ENCODE measurements around the gene AADAT. TPM values are rescaled to one million over a fixed set of nuclear protein-coding genes. Genes with fewer than 3 reads are reported as not detected.
"Not testable (repeated sequence)": the region's sequence is repeated elsewhere in the genome, so short reads cannot be mapped to it uniquely, and the experiment has no call there.

The AADAT gene
- not detected for total RNA-seq

DNA sequence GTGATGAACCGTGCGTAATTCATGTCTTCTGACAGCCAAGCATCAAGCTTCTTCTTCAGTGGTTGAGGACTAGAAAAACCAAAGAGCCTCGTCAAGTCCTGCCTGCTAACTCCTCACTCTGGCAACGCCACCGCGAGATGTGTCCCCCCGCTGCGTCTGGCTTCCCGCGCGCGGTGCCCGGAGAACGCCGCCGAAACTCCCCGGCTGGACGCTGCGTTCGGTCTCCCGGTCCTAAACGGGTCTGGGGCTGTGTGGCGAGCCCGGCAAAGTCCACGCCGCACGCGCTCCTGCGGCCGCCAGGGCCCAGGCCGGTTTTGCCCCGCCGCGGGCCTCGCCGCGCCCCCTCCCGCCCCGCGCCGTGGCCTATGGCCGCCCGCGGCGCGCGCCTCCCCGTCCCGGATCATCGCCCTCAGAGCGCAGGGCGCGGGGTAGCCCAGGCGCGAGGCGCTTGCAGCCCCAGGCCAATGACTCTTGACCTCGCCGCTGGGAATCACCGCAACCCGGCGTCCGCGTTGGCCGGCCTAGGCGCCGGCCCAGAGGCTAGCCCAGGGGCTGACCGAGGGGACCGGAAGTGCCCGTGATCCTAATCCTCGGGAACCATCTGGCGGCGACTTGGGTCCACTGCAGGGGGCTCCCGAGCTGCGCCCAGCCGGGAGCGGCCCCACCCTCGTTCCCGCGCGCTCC lies at the start of gene AADAT:
Gene AADAT, minus strand, starts transcription at position 289 of the 684 bp plus-strand sequence. Its CDS starts 266 bp downstream, at position 23.
- H3K27ac Mint-ChIP-seq, result no peak within 1 kb of the TSS
- intact Hi-C loops (cut with micrococcal nuclease), result no loop called here
- ChIA-PET POLR2A (no interaction called here), CTCF (no interaction called here)
- H3K9me3 Mint-ChIP-seq, result no peaks in the 10 kb centered on the region
- peaks cover 37% of the 10 kb centered on the region for H3K27me3 Mint-ChIP-seq
- peak; percentile 30 for DNase-seq
- no peaks in the 10 kb centered on the region for H3K36me3 Mint-ChIP-seq
- H3K4me1 Mint-ChIP-seq (ENCODE audit: low read depth), result peaks cover 9% of the 10 kb centered on the region
- peak within 1 kb of the TSS; percentile 35 for H3K4me3 Mint-ChIP-seq

DNA sequence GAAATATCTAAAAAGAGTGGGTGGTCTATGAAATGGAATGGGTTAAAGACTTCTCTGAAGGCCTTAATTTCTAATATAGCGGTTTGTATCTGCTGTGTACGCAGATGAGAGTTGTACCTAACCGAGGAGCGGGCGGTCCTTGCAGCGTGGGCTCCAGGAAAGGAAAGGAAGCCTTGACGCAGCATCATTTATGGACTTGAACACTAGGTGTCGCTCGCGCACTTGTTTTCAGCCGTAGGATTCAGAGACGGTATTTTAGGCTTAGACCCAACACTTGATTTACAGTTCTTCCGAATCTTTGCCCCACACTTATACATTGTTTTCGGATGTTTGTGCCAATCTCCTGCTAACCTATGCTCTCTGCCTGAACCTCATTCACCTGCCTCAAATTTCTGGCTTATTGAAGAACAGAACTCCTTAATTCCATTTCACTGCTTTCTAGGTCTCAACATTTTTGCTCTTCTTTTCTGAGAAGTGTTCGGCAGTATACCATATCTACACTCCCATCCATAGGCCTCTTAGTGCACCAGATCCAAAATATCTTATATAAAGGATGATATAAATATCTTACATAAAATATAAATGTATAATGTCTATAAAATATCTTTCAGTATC lies 48.9 kb upstream of the AADAT start:
- Mint-ChIP-seq H3K36me3 (no peaks in the 10 kb centered on the region), H3K4me1 (ENCODE audit: low read depth) (peaks cover 2% of the 10 kb centered on the region), H3K9me3 (peaks cover under 1% of the 10 kb centered on the region), H3K4me3 (no peak overlapping the region), H3K27ac (no peak overlapping the region), H3K27me3 (no peaks in the 10 kb centered on the region)
- ChIA-PET CTCF (interaction anchor here (1.2 kb wide), 1 partner anchor 10 kb away, joined by 3 read pairs; no protein-coding TSS in a partner anchor), POLR2A (no interaction called here)
- peak; percentile 76 for DNase-seq
- intact Hi-C loops (cut with micrococcal nuclease), result loop anchor here (1.0 kb wide), 1 partner anchor 121 kb away; no protein-coding TSS in a partner anchor

DNA sequence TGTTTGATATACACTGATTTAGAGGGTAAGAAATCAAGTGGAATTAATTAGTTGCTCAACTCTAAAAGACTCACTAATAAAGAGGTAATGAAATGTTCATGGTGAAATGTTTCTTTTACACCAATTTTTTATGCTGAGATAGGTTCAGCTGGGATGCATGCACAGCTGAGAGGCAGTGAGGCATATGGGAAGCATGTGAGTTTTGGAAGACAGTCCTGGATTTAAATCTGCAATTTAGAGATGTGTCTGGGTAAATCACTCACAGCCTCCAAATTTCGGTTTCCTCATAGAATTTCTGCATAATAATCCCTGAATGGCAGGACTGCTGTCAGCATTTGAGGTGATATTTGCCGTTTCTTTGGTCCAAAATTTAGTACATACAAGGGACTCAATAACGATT lies 48.2 kb upstream of the AADAT start:
- POLR2A ChIA-PET, result no interaction called here
- peaks cover 7% of the 10 kb centered on the region for H3K9me3 Mint-ChIP-seq
- CTCF ChIA-PET, result interaction anchor here (1.2 kb wide), 2 partner anchors 9 to 14 kb away, joined by 3 to 4 read pairs; no protein-coding TSS in a partner anchor
- DNase-seq, result no peak
- no peak overlapping the region for H3K4me3 Mint-ChIP-seq
- peaks cover 2% of the 10 kb centered on the region for H3K4me1 Mint-ChIP-seq (ENCODE audit: low read depth)
- H3K27me3 Mint-ChIP-seq, result no peaks in the 10 kb centered on the region
- intact Hi-C loops (cut with micrococcal nuclease), result loop anchor here (1.0 kb wide), 1 partner anchor 121 kb away; no protein-coding TSS in a partner anchor
- no peak overlapping the region for H3K27ac Mint-ChIP-seq
- H3K36me3 Mint-ChIP-seq, result no peaks in the 10 kb centered on the region

DNA sequence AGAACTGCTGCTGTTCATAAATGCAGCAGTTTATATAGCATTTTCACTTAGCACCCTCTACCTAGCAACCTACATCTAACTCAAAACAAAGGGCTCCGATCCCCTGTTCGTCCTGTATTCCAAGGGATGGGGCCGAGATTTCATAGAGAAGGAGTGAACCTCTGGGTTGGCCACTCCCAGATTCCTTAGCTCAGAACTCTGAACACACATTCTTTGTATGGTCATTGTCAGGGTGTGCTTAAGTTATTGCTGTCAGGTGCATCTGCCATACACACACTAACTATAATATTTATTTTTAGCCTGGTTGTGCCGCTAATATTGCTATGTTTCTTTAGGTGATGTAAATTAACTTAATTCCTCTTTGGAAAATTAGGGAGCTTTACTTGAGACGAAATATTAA lies 47.7 kb upstream of the AADAT start:
- Mint-ChIP-seq H3K4me3 (no peak overlapping the region), H3K36me3 (no peaks in the 10 kb centered on the region), H3K4me1 (ENCODE audit: low read depth) (peaks cover 2% of the 10 kb centered on the region), H3K27ac (no peak overlapping the region), H3K9me3 (peaks cover 11% of the 10 kb centered on the region), H3K27me3 (no peaks in the 10 kb centered on the region)
- no peak for DNase-seq
- intact Hi-C loops (cut with micrococcal nuclease), result no loop called here
- ChIA-PET POLR2A (no interaction called here), CTCF (interaction anchor here (1.2 kb wide), 2 partner anchors 9 to 15 kb away, joined by 3 to 4 read pairs; no protein-coding TSS in a partner anchor)

DNA sequence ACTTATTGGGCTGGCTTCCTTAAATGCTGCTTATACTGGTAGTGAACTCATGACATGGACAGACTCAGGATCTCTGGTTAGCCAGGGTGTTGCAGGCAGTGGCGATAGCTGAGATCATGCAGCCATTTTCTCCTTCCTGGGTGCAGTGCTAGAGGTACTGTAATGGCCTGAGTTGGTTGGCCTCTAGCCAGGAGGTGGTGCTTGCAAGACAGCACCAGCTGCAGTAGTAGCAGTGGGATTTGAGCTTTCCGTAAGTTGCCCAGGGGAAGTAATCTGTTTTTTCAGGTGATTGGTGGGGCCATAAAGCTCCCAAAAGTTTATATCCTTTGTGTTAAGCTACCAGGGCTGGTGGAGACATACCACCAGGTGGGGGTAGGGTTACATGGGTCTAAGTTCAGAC lies 45.1 kb upstream of the AADAT start:
- Mint-ChIP-seq H3K27me3 (no peaks in the 10 kb centered on the region), H3K4me1 (ENCODE audit: low read depth) (peaks cover 2% of the 10 kb centered on the region), H3K9me3 (peaks cover 11% of the 10 kb centered on the region), H3K36me3 (no peaks in the 10 kb centered on the region), H3K27ac (no peak overlapping the region), H3K4me3 (no peak overlapping the region)
- no peak for DNase-seq
- ChIA-PET CTCF (no interaction called here), POLR2A (no interaction called here)
- intact Hi-C loops (cut with micrococcal nuclease), result no loop called here

DNA sequence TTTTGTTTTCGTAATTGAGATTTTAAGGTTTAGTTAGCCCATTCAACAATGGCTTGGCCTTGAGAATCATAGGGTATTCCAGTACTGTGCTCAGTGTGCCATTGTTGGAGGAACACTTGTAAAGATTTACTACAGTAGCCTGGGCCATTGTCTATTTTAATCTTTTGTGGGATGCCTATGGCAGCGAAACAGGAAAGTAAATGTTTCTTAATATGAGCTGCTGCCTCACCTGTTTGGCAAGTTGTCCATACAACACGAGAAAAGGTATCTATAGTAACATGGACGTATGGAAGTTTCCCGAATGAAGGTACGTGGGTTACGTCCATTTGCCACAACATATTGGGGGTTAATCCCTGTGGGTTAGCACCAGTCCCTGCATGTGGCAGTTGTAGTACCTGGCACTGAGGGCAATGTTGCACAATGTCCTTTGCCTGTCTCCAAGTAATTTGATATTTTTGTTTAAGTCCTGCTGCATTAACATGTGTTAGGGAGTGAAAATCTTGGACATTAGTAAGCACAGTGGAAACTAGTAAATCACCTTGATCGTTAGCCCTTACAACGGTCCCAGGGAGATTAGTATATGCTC lies 38.6 kb upstream of the AADAT start:
- Mint-ChIP-seq H3K27me3 (no peaks in the 10 kb centered on the region), H3K9me3 (peaks cover 7% of the 10 kb centered on the region), H3K4me3 (no peak overlapping the region), H3K4me1 (ENCODE audit: low read depth) (no peaks in the 10 kb centered on the region), H3K27ac (no peak overlapping the region), H3K36me3 (no peaks in the 10 kb centered on the region)
- ChIA-PET POLR2A (no interaction called here), CTCF (interaction anchor here (0.7 kb wide), 1 partner anchor 9 kb away, joined by 3 read pairs; no protein-coding TSS in a partner anchor)
- DNase-seq, result no peak
- intact Hi-C loops (cut with micrococcal nuclease), result no loop called here

DNA sequence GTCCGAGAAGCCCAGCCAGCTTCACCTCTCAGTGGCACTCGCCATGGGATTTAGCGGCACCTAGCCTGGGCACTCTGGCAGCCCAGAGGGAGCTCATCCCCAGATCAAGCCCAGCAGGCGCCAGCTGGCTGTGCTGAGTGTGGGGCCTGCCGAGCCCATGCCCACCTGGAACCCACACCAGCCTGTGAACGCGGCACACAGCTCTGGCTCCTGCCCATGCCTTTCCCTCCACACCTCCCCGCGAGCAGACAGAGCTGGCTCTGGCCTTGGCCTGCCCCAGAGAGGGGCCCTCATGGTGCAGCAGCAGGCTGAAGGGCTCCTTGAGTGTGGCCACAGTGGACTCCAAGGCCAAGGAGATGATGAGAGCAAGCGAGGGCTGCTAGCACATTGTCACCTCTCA lies 38.0 kb upstream of the AADAT start:
- Mint-ChIP-seq H3K9me3 (peaks cover 2% of the 10 kb centered on the region), H3K36me3 (no peaks in the 10 kb centered on the region), H3K27ac (no peak overlapping the region), H3K4me3 (no peak overlapping the region), H3K4me1 (ENCODE audit: low read depth) (no peaks in the 10 kb centered on the region), H3K27me3 (no peaks in the 10 kb centered on the region)
- intact Hi-C loops (cut with micrococcal nuclease), result no loop called here
- no peak for DNase-seq
- POLR2A ChIA-PET, result no interaction called here
- CTCF ChIA-PET, result no interaction called here

DNA sequence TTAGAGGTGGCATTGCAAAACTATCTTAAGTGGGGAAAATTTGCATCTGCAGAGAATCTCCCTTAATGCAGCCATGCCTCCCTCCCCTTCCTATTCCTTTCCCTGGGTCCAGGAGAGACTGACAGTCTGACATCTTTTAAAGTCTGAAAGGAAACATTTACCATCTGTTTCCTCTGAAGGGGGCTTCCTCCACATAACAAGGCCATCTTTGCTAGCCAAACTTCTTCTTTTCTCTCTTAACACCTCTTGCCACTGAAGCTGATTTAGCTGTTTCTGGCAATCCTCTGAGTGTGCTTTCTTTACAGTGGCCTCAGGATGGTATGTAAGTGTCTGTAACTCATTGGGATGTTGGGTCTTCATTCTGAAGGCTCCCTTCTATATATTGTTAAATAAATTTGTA lies 34.6 kb upstream of the AADAT start:
- no peak for DNase-seq
- H3K27ac Mint-ChIP-seq, result no peak overlapping the region
- no peaks in the 10 kb centered on the region for H3K9me3 Mint-ChIP-seq
- H3K4me1 Mint-ChIP-seq (ENCODE audit: low read depth), result no peaks in the 10 kb centered on the region
- H3K27me3 Mint-ChIP-seq, result no peaks in the 10 kb centered on the region
- no peak overlapping the region for H3K4me3 Mint-ChIP-seq
- intact Hi-C loops (cut with micrococcal nuclease), result no loop called here
- POLR2A ChIA-PET, result no interaction called here
- CTCF ChIA-PET, result no interaction called here
- no peaks in the 10 kb centered on the region for H3K36me3 Mint-ChIP-seq

DNA sequence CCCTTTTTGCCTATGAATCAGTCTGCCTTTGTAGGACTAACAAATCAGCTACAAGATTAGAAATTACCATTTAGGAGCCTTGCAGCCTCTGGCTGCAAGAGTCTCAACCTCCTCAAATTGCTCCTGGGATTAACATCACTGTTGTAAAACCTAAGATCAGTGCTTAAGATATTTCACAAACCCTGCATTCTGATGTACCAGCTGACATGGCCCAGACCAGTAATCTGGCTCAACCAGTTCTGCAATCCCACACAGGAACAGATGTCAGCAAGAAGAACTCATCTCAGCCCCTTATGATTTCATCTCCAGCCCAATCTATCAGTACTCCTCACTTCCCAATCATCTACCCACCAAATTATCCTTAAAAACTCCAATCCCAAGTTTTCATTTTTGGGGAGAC lies 32.5 kb upstream of the AADAT start:
- ChIA-PET POLR2A (no interaction called here), CTCF (no interaction called here)
- no peaks in the 10 kb centered on the region for H3K36me3 Mint-ChIP-seq
- intact Hi-C loops (cut with micrococcal nuclease), result no loop called here
- H3K4me3 Mint-ChIP-seq, result no peak overlapping the region
- H3K4me1 Mint-ChIP-seq (ENCODE audit: low read depth), result no peaks in the 10 kb centered on the region
- no peak for DNase-seq
- no peaks in the 10 kb centered on the region for H3K27me3 Mint-ChIP-seq
- no peak overlapping the region for H3K27ac Mint-ChIP-seq
- H3K9me3 Mint-ChIP-seq, result no peaks in the 10 kb centered on the region

DNA sequence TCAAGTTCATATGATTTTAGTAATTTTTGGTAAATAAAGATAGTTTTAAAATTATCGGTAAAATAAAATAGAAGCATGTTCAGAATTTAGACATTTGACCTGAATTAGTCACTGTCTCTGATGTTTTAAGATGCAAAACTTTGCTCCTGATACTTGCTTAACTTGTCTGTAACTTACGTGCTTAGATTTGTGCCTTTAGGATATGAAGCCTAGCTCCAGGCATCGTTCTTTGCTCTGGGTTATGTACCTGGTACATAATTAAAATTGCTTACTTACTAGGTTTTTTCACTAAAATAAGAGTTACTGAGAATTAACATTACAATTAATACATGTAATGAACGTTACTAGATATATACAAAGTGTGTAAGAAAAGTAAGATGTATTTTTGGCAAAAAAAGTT lies 24.9 kb upstream of the AADAT start:
- intact Hi-C loops (cut with micrococcal nuclease), result no loop called here
- H3K36me3 Mint-ChIP-seq, result no peaks in the 10 kb centered on the region
- H3K27ac Mint-ChIP-seq, result no peak overlapping the region
- ChIA-PET POLR2A (no interaction called here), CTCF (no interaction called here)
- no peak for DNase-seq
- H3K4me3 Mint-ChIP-seq, result no peak overlapping the region
- no peaks in the 10 kb centered on the region for H3K4me1 Mint-ChIP-seq (ENCODE audit: low read depth)
- H3K27me3 Mint-ChIP-seq, result no peaks in the 10 kb centered on the region
- H3K9me3 Mint-ChIP-seq, result no peaks in the 10 kb centered on the region

DNA sequence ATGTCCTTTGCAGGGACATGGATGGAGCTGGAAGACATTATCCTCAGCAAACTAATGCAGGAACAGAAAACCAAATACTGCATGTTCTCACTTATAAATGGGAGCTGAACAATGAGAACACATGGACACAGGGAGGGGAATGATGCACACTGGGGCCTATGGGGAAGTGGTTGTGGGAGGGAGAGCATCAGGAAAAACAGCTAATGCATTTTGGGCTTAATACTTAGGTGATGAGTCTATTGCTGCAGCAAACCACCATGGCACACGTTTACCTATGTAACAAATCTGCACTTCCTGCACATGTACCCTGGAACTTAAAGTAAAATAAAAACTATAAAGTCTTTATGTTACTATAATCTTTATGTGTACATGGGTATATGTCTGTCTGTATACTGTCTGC lies 24.4 kb upstream of the AADAT start:
- H3K4me3 Mint-ChIP-seq; H3K27ac Mint-ChIP-seq; H3K9me3 Mint-ChIP-seq; POLR2A ChIA-PET; H3K36me3 Mint-ChIP-seq; CTCF ChIA-PET; H3K27me3 Mint-ChIP-seq; H3K4me1 Mint-ChIP-seq (ENCODE audit: low read depth); intact Hi-C loops (cut with micrococcal nuclease); DNase-seq: not testable (repeated sequence)

DNA sequence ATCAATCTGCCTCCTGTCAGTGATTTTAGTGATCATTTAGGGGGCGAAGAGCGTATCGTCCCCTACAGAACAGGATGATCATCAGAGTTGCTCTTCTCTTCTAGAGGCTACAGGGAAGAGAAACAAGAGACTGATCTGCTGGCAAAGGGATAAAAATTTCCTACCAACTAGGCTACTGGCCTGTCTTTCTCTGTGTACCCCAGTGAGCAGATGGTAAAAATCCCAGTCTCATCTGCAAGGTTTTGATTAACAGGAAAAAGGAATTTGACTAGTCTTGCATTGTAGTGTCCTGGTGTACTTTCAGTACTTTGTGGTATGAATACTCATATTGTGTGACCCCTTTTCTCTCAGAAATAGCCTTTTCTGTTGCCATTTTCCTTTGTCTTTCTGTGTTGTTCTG lies 21.8 kb upstream of the AADAT start:
- intact Hi-C loops (cut with micrococcal nuclease), result no loop called here
- CTCF ChIA-PET, result no interaction called here
- no peak overlapping the region for H3K4me3 Mint-ChIP-seq
- no peak overlapping the region for H3K27ac Mint-ChIP-seq
- POLR2A ChIA-PET, result no interaction called here
- H3K9me3 Mint-ChIP-seq, result no peaks in the 10 kb centered on the region
- no peaks in the 10 kb centered on the region for H3K36me3 Mint-ChIP-seq
- no peaks in the 10 kb centered on the region for H3K27me3 Mint-ChIP-seq
- DNase-seq, result no peak
- no peaks in the 10 kb centered on the region for H3K4me1 Mint-ChIP-seq (ENCODE audit: low read depth)

DNA sequence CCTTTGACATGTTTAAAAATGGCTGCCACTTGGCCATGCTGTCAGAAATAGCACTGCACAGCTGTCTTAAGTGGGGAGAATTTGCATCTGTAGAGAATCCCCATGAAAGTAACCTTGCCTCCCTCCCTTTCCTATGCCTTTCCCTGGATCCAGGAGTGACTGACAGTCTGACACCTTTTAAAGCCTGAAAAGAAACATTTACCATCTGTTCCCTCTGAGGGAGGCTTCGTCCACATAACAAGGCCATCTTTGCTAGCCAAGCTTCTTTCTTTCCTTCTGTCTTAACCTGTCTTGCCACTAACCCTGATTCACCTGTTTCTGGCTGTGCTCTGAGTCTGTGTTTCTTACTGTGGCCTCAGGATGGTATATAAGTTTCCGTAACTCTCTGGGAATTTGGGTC lies 21.3 kb upstream of the AADAT start:
- Mint-ChIP-seq H3K4me3 (no peak overlapping the region), H3K9me3 (no peaks in the 10 kb centered on the region), H3K27ac (no peak overlapping the region), H3K27me3 (no peaks in the 10 kb centered on the region), H3K36me3 (no peaks in the 10 kb centered on the region), H3K4me1 (ENCODE audit: low read depth) (no peaks in the 10 kb centered on the region)
- no peak for DNase-seq
- intact Hi-C loops (cut with micrococcal nuclease), result no loop called here
- POLR2A ChIA-PET, result no interaction called here
- CTCF ChIA-PET, result no interaction called here
